GM06990 (cell line): ENCODE results near the gene RARS2.

Experiments used
- DNase-seq: peaks from one replicate; pipeline ENCODE4 v3.0.0-alpha.2; 2011; ENCODE audit not compliant: insufficient read length; ENCODE audit errors: extremely low read depth
- H3K27me3 ChIP-seq: replicated peaks from 2 replicates; pipeline ENCODE4 v1.6.0; 2011; ENCODE audit warnings: low read length; ENCODE audit not compliant: control insufficient read depth, insufficient read depth
- H3K36me3 ChIP-seq: 2 replicates; pipeline ENCODE4 v1.5.1; 2011; ENCODE audit warnings: low read length; ENCODE audit not compliant: control insufficient read depth, insufficient read depth
- H3K4me3 ChIP-seq: replicated peaks from 2 replicates; pipeline ENCODE4 v1.5.1; 2011; ENCODE audit warnings: low read depth, mild to moderate bottlenecking, control low read depth, low read length
- CTCF ChIP-seq: IDR thresholded peaks from 2 replicates; pipeline ENCODE4 v1.5.1; 2011; ENCODE audit warnings: low read length, control low read depth, mild to moderate bottlenecking, inconsistent platforms; ENCODE audit not compliant: insufficient read depth, poor library complexity, severe bottlenecking

Gene RARS2

GRCh38 chr6:87534377-87535047 lies 55.3 kb downstream of the RARS2 start:
- DNase-seq = no peak
- no peak overlapping the region for H3K4me3 ChIP-seq
- no peak for TF ChIP-seq CTCF

GRCh38 chr6:87529221-87529620 lies 60.6 kb downstream of the RARS2 start:
- peaks cover 3% of the 10 kb centered on the region; the same call in 1 of the 2 replicates for H3K36me3 ChIP-seq
- DNase-seq = no peak
- H3K27me3 ChIP-seq = no peaks in the 10 kb centered on the region
- TF ChIP-seq CTCF = no peak
- H3K4me3 ChIP-seq = no peak overlapping the region

More at GRCh38 chr6:87534377-87535047, 55.3 kb downstream of the RARS2 start:
- Histone ChIP-seq H3K36me3 (peaks cover 9% of the 10 kb centered on the region), H3K27me3 (no peaks in the 10 kb centered on the region)

GRCh38 chr6:87522686-87523085 lies 67.1 kb downstream of the RARS2 start:
- no peak for TF ChIP-seq CTCF
- Histone ChIP-seq H3K36me3 (no peaks in the 10 kb centered on the region; the same call in none of the 2 replicates), H3K27me3 (no peaks in the 10 kb centered on the region), H3K4me3 (no peak overlapping the region)
- DNase-seq = no peak

GRCh38 chr6:87518453-87518852 lies 71.3 kb downstream of the RARS2 start:
- Histone ChIP-seq H3K36me3 (peaks cover 4% of the 10 kb centered on the region), H3K27me3 (no peaks in the 10 kb centered on the region), H3K4me3 (no peak overlapping the region)
- TF ChIP-seq CTCF = no peak
- DNase-seq = no peak

GRCh38 chr6:87514831-87515230 lies 75.0 kb downstream of the RARS2 start:
- Histone ChIP-seq H3K4me3 (no peak overlapping the region), H3K36me3 (peaks cover 4% of the 10 kb centered on the region), H3K27me3 (no peaks in the 10 kb centered on the region)
- no peak for TF ChIP-seq CTCF
- DNase-seq = no peak

- Histone ChIP-seq H3K36me3 (peaks cover 2% of the 10 kb centered on the region), H3K27me3 (no peaks in the 10 kb centered on the region), H3K4me3 (no peak overlapping the region)
- DNase-seq = no peak
- TF ChIP-seq CTCF = no peak
Measured at GRCh38 chr6:87504441-87504840, 85.3 kb downstream of the RARS2 start.
